ENCODE results near the gene ARSH. TPM values are rescaled to one million over a fixed set of nuclear protein-coding genes. Genes with fewer than 3 reads are reported as not detected.

ARSH gene
- total and polyA plus RNA-seq, 2 of the 8 experiments (the other 6 are each of a cell fraction or from before 2014, with no cell fraction given) = not detected

DNA sequence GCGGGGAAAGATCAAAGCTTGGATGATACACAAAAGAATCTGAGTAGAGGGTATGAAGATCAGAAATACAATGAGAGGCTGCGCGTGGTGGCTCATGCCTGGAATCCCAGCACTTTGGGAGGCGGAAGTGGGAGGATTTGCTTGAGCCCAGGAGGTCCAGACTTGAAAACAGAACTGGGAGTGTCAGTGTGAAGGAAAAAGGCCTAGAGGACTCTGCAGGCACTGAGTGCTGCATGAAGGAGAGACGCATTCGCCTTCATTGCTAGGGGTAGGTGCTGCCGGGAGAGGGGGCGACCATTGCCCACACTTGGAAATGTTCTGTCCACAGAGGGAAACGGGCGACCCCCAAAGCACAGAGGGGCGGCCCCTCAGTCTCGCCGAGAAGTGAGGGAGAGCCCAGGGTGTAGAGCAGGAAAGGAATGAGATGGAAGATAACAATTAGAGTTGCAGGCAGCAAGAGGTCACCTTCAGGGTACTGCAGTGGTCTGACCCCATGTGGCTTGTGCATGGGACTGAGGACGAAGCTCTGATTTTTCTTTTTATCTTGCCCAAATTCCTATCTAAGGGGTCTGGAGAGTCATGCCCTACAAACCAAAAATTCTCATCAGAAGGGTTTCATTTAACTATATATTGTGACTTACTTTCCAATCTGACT is 45.4 kb upstream of the ARSH start:
- Histone ChIP-seq H3K4me1 (replicated peaks in 1 of 4; ENCODE audit: control insufficient read depth in 3 of 4, insufficient read depth in 4 of 4, low read length in 3 of 4) (peaks cover 0 to 12% (median 3%) of the 10 kb centered on the region in 4 experiments; a peak in 4 of 7 replicates), H3K79me2 (ENCODE audit: control insufficient read depth in 1 of 2, insufficient read depth in 2 of 2, low read length in 2 of 2) (no peaks in the 10 kb centered on the region), H3K4ac (replicated peaks; ENCODE audit: insufficient read length, low read depth, low read length) (no peak overlapping the region), H3K4me3 (ENCODE audit: extremely low read depth in 1 of 4, insufficient read depth in 2 of 4, low read depth in 3 of 4, low read length in 4 of 4) (no peak overlapping the region), H2BK5ac (ENCODE audit: low read depth, low read length) (peak overlapping the region; percentile 75; the same call in 1 of the 2 replicates), H3K14ac (ENCODE audit: insufficient read length) (no peak overlapping the region), H3K36me3 (ENCODE audit: control insufficient read depth in 2 of 4, insufficient read depth in 4 of 4, low read length in 3 of 4) (no peaks in the 10 kb centered on the region), H3K18ac (ENCODE audit: extremely low read depth, low read length) (no peak overlapping the region; the same call in 1 of the 2 replicates), H3K23me2 (ENCODE audit: low read depth, low read length) (no peaks in the 10 kb centered on the region), H4K8ac (ENCODE audit: extremely low read depth, insufficient read depth, low read length) (no peak overlapping the region), H3K4me2 (ENCODE audit: insufficient read depth in 1 of 2, low read depth in 2 of 2, low read length in 2 of 2) (peak overlapping the region; percentile 9 to 13; a peak in 1 of 4 replicates), H3K79me1 (ENCODE audit: low read depth, low read length) (no peaks in the 10 kb centered on the region), H2AFZ (ENCODE audit: low read length) (no peak overlapping the region), H3K56ac (replicated peaks; ENCODE audit: insufficient read length, low read depth, low read length) (no peak overlapping the region), H3K23ac (ENCODE audit: insufficient read length) (no peak overlapping the region), H3K9ac (replicated peaks in 1 of 4; ENCODE audit: extremely low read depth in 1 of 4, low read depth in 3 of 4, low read length in 3 of 4) (no peak overlapping the region), H3K27ac (ENCODE audit: low read depth, low read length) (no peak overlapping the region), H2AK5ac (ENCODE audit: low read depth, low read length) (no peak overlapping the region), H4K91ac (replicated peaks; ENCODE audit: insufficient read length, low read length) (no peak overlapping the region), H4K5ac (ENCODE audit: insufficient read length, low read depth, low read length) (no peak overlapping the region), H2BK12ac (ENCODE audit: low read depth, low read length) (peak overlapping the region; percentile 50; the same call in 1 of the 2 replicates), H2BK120ac (replicated peaks; ENCODE audit: low read depth, low read length) (no peak overlapping the region), H3K9me3 (ENCODE audit: insufficient read depth in 2 of 2, low read depth in 1 of 2, low read length in 1 of 2) (no peaks in the 10 kb centered on the region), H2BK20ac (ENCODE audit: low read length) (no peak overlapping the region), H2BK15ac (ENCODE audit: low read length) (no peak overlapping the region), H4K20me1 (replicated peaks in 1 of 2; ENCODE audit: control insufficient read depth in 1 of 2, insufficient read depth in 2 of 2, low read length in 2 of 2) (no peaks in the 10 kb centered on the region), H3K27me3 (replicated peaks in 1 of 4; ENCODE audit: control insufficient read depth in 3 of 4, extremely low read depth in 1 of 4, insufficient read depth in 3 of 4, low read length in 3 of 4) (no peaks in the 10 kb centered on the region)
- WGBS, 2 experiments (ENCODE audit: extremely low coverage in 1 of 2, insufficient coverage in 1 of 2, insufficient read length in 1 of 2, insufficient replicate concordance in 2 of 2, low coverage in 1 of 2, low lambda C conversion rate in 2 of 2, missing lambda C conversion rate in 1 of 2) = 43% methylated on average over 14 of the region's 14 CpGs; no CpG with 5 or more reads in 1 of the 2 experiments
- FAIRE-seq = no peak
- ChIA-PET POLR2A (ENCODE audit: partially characterized antibody) (interaction anchor here (1.5 kb wide), 1 partner anchor 33 kb away, joined by 3 read pairs; no protein-coding TSS in a partner anchor), CTCF (ENCODE audit: partially characterized antibody) (no interaction called here)
- DNase-seq (ENCODE audit: low read depth in 1 of 2, low spot score in 2 of 2) = peak in 1 of 2 experiments; percentile 46
- TF ChIP-seq CBX5 (IDR thresholded peaks at IDR 0.05; ENCODE audit: low read depth, low read length) = no peak
- no peak for TF ChIP-seq HDAC6 (IDR thresholded peaks at IDR 0.05; ENCODE audit: low read depth, low read length)
- no peak for TF ChIP-seq BRCA1 (IDR thresholded peaks at IDR 0.05; ENCODE audit: low read depth, low read length)
- no peak for TF ChIP-seq SRF (IDR thresholded peaks at IDR 0.05; ENCODE audit: low read depth, low read length)
- TF ChIP-seq TCF12 (IDR thresholded peaks at IDR 0.05; ENCODE audit: low read depth, low read length) = no peak
- no peak for TF ChIP-seq RXRA (IDR thresholded peaks at IDR 0.05; ENCODE audit: insufficient read depth, low read depth, low read length)
- no peak for TF ChIP-seq CBX8 (IDR thresholded peaks at IDR 0.05; ENCODE audit: borderline replicate concordance, low read depth, low read length)
- no peak for TF ChIP-seq KDM4A (IDR thresholded peaks at IDR 0.05; ENCODE audit: low read depth, low read length, severe bottlenecking)
- TF ChIP-seq FOSL1 (IDR thresholded peaks at IDR 0.05; ENCODE audit: insufficient read depth, low read depth, low read length) = no peak
- TF ChIP-seq RAD21 (IDR thresholded peaks at IDR 0.05 in 1 of 2, conservative IDR thresholded peaks at IDR 0.05 in 1 of 2; ENCODE audit: low read depth in 2 of 2, low read length in 2 of 2) = no peak
- TF ChIP-seq CTBP2 (IDR thresholded peaks at IDR 0.05; ENCODE audit: borderline replicate concordance, insufficient read depth, insufficient read length, low read length) = no peak

Measured in H1 (cell line).